HG03565 (cell line): ENCODE data around the gene USHBP1.
A peak's percentile ranks its signal among the peaks of the same experiment; 100 is the strongest.

ENCODE experiments used
- ATAC-seq: cut with Tn5 transposase; IDR thresholded peaks from one replicate; pipeline ENCODE4 v1.9.1; 2021; ENCODE audit warnings: mild to moderate bottlenecking, moderate library complexity; ENCODE audit not compliant: unreplicated experiment

USHBP1 gene

GRCh38 chr19:17215127-17215971, 49.2 kb downstream of the USHBP1 start, which contains the start of gene USE1:
Gene USE1 (plus strand): TSS chr19:17215357. CDS start chr19:17215406, 49 bp downstream.
- peak; percentile 61 for ATAC-seq

GRCh38 chr19:17214508-17215126, 49.9 kb downstream of the USHBP1 start:
- ATAC-seq: no peak

- ATAC-seq: no peak
Measured at GRCh38 chr19:17213334-17213733, 51.2 kb downstream of the USHBP1 start.

- ATAC-seq: no peak
Measured at GRCh38 chr19:17211547-17212446, 52.7 kb downstream of the USHBP1 start.

- ATAC-seq: no peak
Measured at GRCh38 chr19:17210296-17210695, 54.2 kb downstream of the USHBP1 start.

GRCh38 chr19:17209126-17210036, 55.2 kb downstream of the USHBP1 start:
- no peak for ATAC-seq

GRCh38 chr19:17206736-17207581, 57.6 kb downstream of the USHBP1 start:
- no peak for ATAC-seq

- no peak for ATAC-seq
Measured at GRCh38 chr19:17205237-17206140, 59.1 kb downstream of the USHBP1 start.

GRCh38 chr19:17202713-17203112, 61.8 kb downstream of the USHBP1 start:
- no peak for ATAC-seq

- no peak for ATAC-seq
Measured at GRCh38 chr19:17202249-17202648, 62.3 kb downstream of the USHBP1 start.

GRCh38 chr19:17200408-17201079, 64.0 kb downstream of the USHBP1 start:
- ATAC-seq: no peak
